Fibroblast of the aortic adventitia (primary cell): ENCODE data around the gene FBXO10. TPM values are rescaled to one million over a fixed set of nuclear protein-coding genes. Genes with fewer than 3 reads are reported as not detected.
A peak's percentile ranks its signal among the peaks of the same experiment; 100 is the strongest.

ENCODE experiments used
- DNase-seq: peaks from one replicate; pipeline ENCODE4 v3.0.0-alpha.2; 2010; ENCODE audit warnings: low read depth
- H3K4me3 ChIP-seq: 2 replicates; pipeline ENCODE4 v1.5.1; 2011; ENCODE audit warnings: low read depth, mild to moderate bottlenecking, control low read depth, low read length, moderate library complexity
- CTCF ChIP-seq: IDR thresholded peaks from 2 replicates; pipeline ENCODE4 v1.5.1; 2011; ENCODE audit warnings: mild to moderate bottlenecking, low read length, control low read depth, inconsistent platforms; ENCODE audit not compliant: insufficient read depth
- total RNA-seq: library from RNA; depleted of rRNA; stranded (reverse); fragments of >200 nt; gene quantifications from 2 replicates; pipeline ENCODE4 v1.2.3, GENCODE V29; 2012; ENCODE audit warnings: low replicate concordance

The FBXO10 gene
- total RNA-seq, 1 donor = 7.6 TPM

GRCh38 chr9:37596504-37596903 is 20.3 kb upstream of the FBXO10 start:
- no peak overlapping the region for H3K4me3 ChIP-seq
- no peak for TF ChIP-seq CTCF
- no peak for DNase-seq

GRCh38 chr9:37593883-37594448 is 17.8 kb upstream of the FBXO10 start:
- TF ChIP-seq CTCF = no peak
- H3K4me3 ChIP-seq = no peak overlapping the region
- no peak for DNase-seq

- TF ChIP-seq CTCF = no peak
- DNase-seq = peak; percentile 93
These were observed 16.1 kb upstream of the FBXO10 start, which contains the start of gene TOMM5 for GRCh38 chr9:37592108-37592951. Gene TOMM5, minus strand, starts transcription at chr9:37592597. Its CDS starts 65 bp downstream, at chr9:37592532.

GRCh38 chr9:37587521-37587920 is 11.3 kb upstream of the FBXO10 start:
- no peak overlapping the region for H3K4me3 ChIP-seq
- DNase-seq = no peak
- TF ChIP-seq CTCF = no peak

More at GRCh38 chr9:37592108-37592951, 16.1 kb upstream of the FBXO10 start, which contains the start of gene TOMM5:
- peak within 1 kb of the TSS; percentile 99 for H3K4me3 ChIP-seq

GRCh38 chr9:37583522-37584121 is 7.4 kb upstream of the FBXO10 start:
- DNase-seq = no peak
- H3K4me3 ChIP-seq = no peak overlapping the region
- TF ChIP-seq CTCF = no peak

- no peak overlapping the region for H3K4me3 ChIP-seq
- TF ChIP-seq CTCF = peak; percentile 72
- peak; percentile 85 for DNase-seq
These were observed 6.5 kb upstream of the FBXO10 start for GRCh38 chr9:37582548-37583157.
